CD14-positive monocyte (primary cell): ENCODE results near the gene ZNF614. TPM values are rescaled to one million over a fixed set of nuclear protein-coding genes. Genes with fewer than 3 reads are reported as not detected.

Experiments
- DNase-seq, 3 donors: peaks; one replicate each; pipeline ENCODE4 v3.0.0-alpha.2; 2011 to 2022
- H2AFZ ChIP-seq: 2 replicates; pipeline ENCODE4 v1.6.0; 2012; ENCODE audit warnings: mild to moderate bottlenecking, low read depth, low read length, inconsistent platforms; ENCODE audit not compliant: insufficient read depth, poor library complexity, severe bottlenecking
- H3K27ac ChIP-seq, 2 donors: 1 replicate in 1 of 2; 2 replicates in 1 of 2; pipeline ENCODE4 v1.5.1; 2012 to 2013; ENCODE audit warnings: low read length in 2 of 2, control low read depth in 1 of 2, inconsistent platforms in 1 of 2, low read depth in 1 of 2, mild to moderate bottlenecking in 1 of 2
- H3K27me3 ChIP-seq, 2 donors: one replicate each; pipeline versions ENCODE4 v1.6.0 to v1.6.1; 2011 to 2013; ENCODE audit warnings: low read length in 2 of 2; ENCODE audit not compliant: control insufficient read depth in 2 of 2, insufficient read depth in 2 of 2
- H3K36me3 ChIP-seq, 2 donors: replicated peaks in 1 of 2; 1 replicate in 1 of 2; 2 replicates in 1 of 2; pipeline versions ENCODE4 v1.5.1 to v1.6.1; 2012 to 2013; ENCODE audit warnings: low read length in 2 of 2, control low read depth in 1 of 2, inconsistent platforms in 1 of 2, mild to moderate bottlenecking in 1 of 2; ENCODE audit not compliant: insufficient read depth in 2 of 2, control insufficient read depth in 1 of 2
- H3K4me1 ChIP-seq, 2 donors: 1 replicate in 1 of 2; 2 replicates in 1 of 2; pipeline versions ENCODE4 v1.5.1 to v1.6.1; 2012 to 2013; ENCODE audit warnings: low read length in 2 of 2, control low read depth in 1 of 2, inconsistent platforms in 1 of 2, mild to moderate bottlenecking in 1 of 2, moderate library complexity in 1 of 2; ENCODE audit not compliant: insufficient read depth in 2 of 2, control insufficient read depth in 1 of 2
- H3K4me2 ChIP-seq: replicated peaks from 2 replicates; pipeline ENCODE3; 2012; ENCODE audit warnings: low read length, moderate library complexity, mild to moderate bottlenecking; ENCODE audit not compliant: poor library complexity, severe bottlenecking; ENCODE audit errors: extremely low read depth
- H3K4me3 ChIP-seq, 3 experiments: fragments of 200-600 bp in 1 of 3; sonication (generic) in 1 of 3; replicated peaks in 1 of 3; 1 replicate in 2 of 3; 2 replicates in 1 of 3; pipeline ENCODE4 v1.5.1; 2011 to 2013; ENCODE audit warnings: low read length in 3 of 3, mild to moderate bottlenecking in 3 of 3, control low read depth in 2 of 3, low read depth in 2 of 3, inconsistent platforms in 1 of 3, moderate library complexity in 1 of 3
- H3K79me2 ChIP-seq: 2 replicates; pipeline ENCODE4 v1.6.0; 2012; ENCODE audit warnings: mild to moderate bottlenecking, control low read depth, inconsistent platforms, low read length, moderate library complexity; ENCODE audit not compliant: insufficient read depth
- H3K9ac ChIP-seq: 2 replicates; pipeline ENCODE4 v1.6.0; 2017; ENCODE audit warnings: low read length, mild to moderate bottlenecking; ENCODE audit not compliant: insufficient read depth, poor library complexity, severe bottlenecking
- H3K9me3 ChIP-seq, 2 donors: replicated peaks in 1 of 2; 1 replicate in 1 of 2; 2 replicates in 1 of 2; pipeline versions ENCODE4 v1.5.1 to v1.6.1; 2012 to 2013; ENCODE audit warnings: low read length in 2 of 2, control low read depth in 1 of 2; ENCODE audit not compliant: control insufficient read depth in 1 of 2, insufficient read depth in 1 of 2
- H4K20me1 ChIP-seq: 2 replicates; pipeline ENCODE4 v1.6.0; 2012; ENCODE audit warnings: mild to moderate bottlenecking, low read length, control low read depth, moderate library complexity; ENCODE audit not compliant: insufficient read depth
- H3K27ac Mint-ChIP-seq, 7 donors: one replicate each; pipeline ENCODE4 v1.8.0; 2020; ENCODE audit warnings: mild to moderate bottlenecking in 7 of 7, mixed read lengths in 7 of 7, moderate library complexity in 6 of 7, inconsistent platforms in 2 of 7
- H3K27me3 Mint-ChIP-seq, 3 donors: one replicate each; pipeline ENCODE4 v1.8.0; 2021 to 2022; ENCODE audit warnings: low read depth in 3 of 3, mild to moderate bottlenecking in 3 of 3, mixed read lengths in 3 of 3, moderate library complexity in 3 of 3, inconsistent platforms in 1 of 3
- H3K36me3 Mint-ChIP-seq, 2 donors: one replicate each; pipeline ENCODE4 v1.8.0; 2020; ENCODE audit warnings: mixed read lengths in 2 of 2, inconsistent platforms in 1 of 2, mild to moderate bottlenecking in 1 of 2
- H3K4me1 Mint-ChIP-seq: one replicate; pipeline ENCODE4 v1.8.0; 2020; ENCODE audit warnings: mild to moderate bottlenecking, mixed read lengths
- H3K4me3 Mint-ChIP-seq, 2 donors: one replicate each; pipeline ENCODE4 v1.8.0; 2020; ENCODE audit warnings: mild to moderate bottlenecking in 2 of 2, mixed read lengths in 2 of 2, moderate library complexity in 1 of 2
- H3K9me3 Mint-ChIP-seq, 7 donors: one replicate each; pipeline ENCODE4 v1.8.0; 2020 to 2022; ENCODE audit warnings: mixed read lengths in 7 of 7, mild to moderate bottlenecking in 6 of 7, moderate library complexity in 6 of 7, inconsistent platforms in 2 of 7
- CTCF ChIP-seq: fragments of 200-600 bp; IDR thresholded peaks from one replicate; pipeline ENCODE4 v1.8.0; 2022; ENCODE audit warnings: antibody characterized with exemption, mild to moderate bottlenecking
- WGBS: methylation state at CpG from one replicate; pipeline ENCODE4 v1.1.5; 2013; ENCODE audit warnings: missing lambda C conversion rate; ENCODE audit not compliant: insufficient coverage; 5-methylcytosine and 5-hydroxymethylcytosine counted together
- intact Hi-C, 2 donors: fragments of 100-400 bp; cut with micrococcal nuclease; formaldehyde crosslinking; loops; one replicate each; pipeline versions ENCODE4 v1.15.0 to v1.15.1; 2023
- polyA minus RNA-seq: library from RNA; depleted of rRNA, polyadenylated mRNA; stranded (reverse); fragments of >200 nt; gene quantifications from 2 replicates; pipeline ENCODE4 v1.2.3, GENCODE V29; 2012
- polyA plus RNA-seq, 3 donors: library from polyadenylated mRNA; depleted of rRNA in 1 of 3; unstranded in 2 of 3; stranded (reverse) in 1 of 3; fragments of 300-500 nt in 2 of 3; fragments of >200 nt in 1 of 3; fragmentation: Illumina TruSeq in 2 of 3; gene quantifications; 1 replicate in 2 of 3; 2 replicates in 1 of 3; pipeline ENCODE4 v1.2.3, GENCODE V29; 2012 to 2021
- total RNA-seq, 12 experiments: library from RNA in 1 of 12; stranded (reverse) in 1 of 12; fragments of 120-200 nt in 1 of 12; gene quantifications; one replicate each; pipeline ENCODE4 v1.2.4 and lab custom pipeline; 2013 to 2026; ENCODE audit warnings: mixed read lengths in 6 of 12, inconsistent platforms in 1 of 12

Gene ZNF614
- 4.9 TPM for total RNA-seq (2013)
- polyA plus RNA-seq (1 to 10 TPM in 2 of 3 donors, under 1 TPM in 1; 0.65 to 3.1 (median 1.0) TPM), polyA minus RNA-seq (0.97 and 1.8 TPM in 2 replicates), total RNA-seq (lab: John Stamatoyannopoulos, UW) (6.7 to 17.5 (median 9.9) reads per million in 11 experiments)

- H3K9ac ChIP-seq, result peak within 1 kb of the TSS; percentile 97
- peak; percentile 85 to 92 (median 87) for DNase-seq
- H3K4me3 Mint-ChIP-seq, result peak within 1 kb of the TSS; percentile 92 to 98
- peaks cover 33 to 43% of the 10 kb centered on the region in 2 donors for H3K36me3 Mint-ChIP-seq
- intact Hi-C loops, result loop anchor here in 1 of 2 donors (1.0 to 10.0 kb wide), 3 partner anchors 20 to 167 kb away; partner anchors contain the start of genes PPP2R1A, ZNF350 and ZNF615
- peak within 1 kb of the TSS; percentile 71 for H3K4me2 ChIP-seq
- TF ChIP-seq CTCF, result no peak
- 0% methylated on average over 52 of the region's 53 CpGs for WGBS
- H3K4me1 Mint-ChIP-seq, result peaks cover 21% of the 10 kb centered on the region
- H4K20me1 ChIP-seq, result no peaks in the 10 kb centered on the region
- peak within 1 kb of the TSS; percentile 84 for H2AFZ ChIP-seq
- H3K27ac Mint-ChIP-seq, result peak within 1 kb of the TSS; percentile 95 to 99 (median 98)
- peaks cover 44 to 86% (median 78%) of the 10 kb centered on the region in 7 donors for H3K9me3 Mint-ChIP-seq
- H3K36me3 ChIP-seq, result peaks cover 17 to 31% of the 10 kb centered on the region in 2 donors
- no peaks in the 10 kb centered on the region for H3K79me2 ChIP-seq
- H3K9me3 ChIP-seq, result peaks cover 45 to 77% of the 10 kb centered on the region in 2 donors
- H3K27ac ChIP-seq, result peak within 1 kb of the TSS; percentile 95 to 98
- peaks cover 11 to 17% of the 10 kb centered on the region in 2 donors for H3K4me1 ChIP-seq
- H3K27me3 Mint-ChIP-seq, result no peaks in the 10 kb centered on the region
- H3K4me3 ChIP-seq, result peak within 1 kb of the TSS; percentile 81 to 90 (median 84)
- H3K27me3 ChIP-seq, result no peaks in the 10 kb centered on the region
Observed at GRCh38 chr19:52028027-52028779, at the start of gene ZNF614. Gene ZNF614 (minus strand): TSS chr19:52028379. CDS start chr19:52025745, 2,634 bp downstream.

GRCh38 chr19:52070496-52070895, 42.3 kb upstream of the ZNF614 start:
- no peak for DNase-seq
- Histone ChIP-seq H3K36me3 (peaks cover 68 to 100% of the 10 kb centered on the region in 2 donors), H3K27me3 (no peaks in the 10 kb centered on the region), H4K20me1 (no peaks in the 10 kb centered on the region), H3K27ac (no peak overlapping the region), H2AFZ (no peak overlapping the region), H3K4me3 (peak overlapping the region in 1 of 3 experiments; percentile 45), H3K4me2 (no peak overlapping the region), H3K9ac (no peak overlapping the region), H3K9me3 (peaks cover 59 to 99% of the 10 kb centered on the region in 2 donors), H3K4me1 (no peaks in the 10 kb centered on the region), H3K79me2 (no peaks in the 10 kb centered on the region)
- no peak overlapping the region for H3K27ac Mint-ChIP-seq
- H3K4me1 Mint-ChIP-seq, result no peaks in the 10 kb centered on the region
- H3K27me3 Mint-ChIP-seq, result no peaks in the 10 kb centered on the region
- TF ChIP-seq CTCF, result no peak
- peaks cover 89 to 96% of the 10 kb centered on the region in 2 donors for H3K36me3 Mint-ChIP-seq
- H3K9me3 Mint-ChIP-seq, result peaks cover 76 to 96% (median 90%) of the 10 kb centered on the region in 7 donors
- no peak overlapping the region for H3K4me3 Mint-ChIP-seq
- 98% methylated on average over 5 of the region's 5 CpGs for whole genome bisulfite sequencing
- intact Hi-C loops, result no loop called here
